ENCODE results near the gene ENO1.

ENO1 gene

GRCh38 chr1:8870616-8871538, 7.6 kb downstream of the ENO1 start:
- Mint-ChIP-seq H3K36me3 (ENCODE audit: low read depth) (peaks cover 98% of the 10 kb centered on the region), H3K9me3 (no peaks in the 10 kb centered on the region), H3K27ac (peak overlapping the region; percentile 100), H3K4me1 (ENCODE audit: low read depth) (peaks cover 90% of the 10 kb centered on the region), H3K27me3 (no peaks in the 10 kb centered on the region), H3K4me3 (peak overlapping the region; percentile 97)
- no peak for DNase-seq

- peaks cover 88% of the 10 kb centered on the region for H3K4me1 Mint-ChIP-seq (ENCODE audit: low read depth)
- H3K27ac Mint-ChIP-seq = peak overlapping the region; percentile 100
- H3K4me3 Mint-ChIP-seq = peak overlapping the region; percentile 97
- peaks cover 98% of the 10 kb centered on the region for H3K36me3 Mint-ChIP-seq (ENCODE audit: low read depth)
- H3K27me3 Mint-ChIP-seq = no peaks in the 10 kb centered on the region
- no peak for DNase-seq
- H3K9me3 Mint-ChIP-seq = no peaks in the 10 kb centered on the region
These were observed 8.4 kb downstream of the ENO1 start for GRCh38 chr1:8870103-8870502.

DNA sequence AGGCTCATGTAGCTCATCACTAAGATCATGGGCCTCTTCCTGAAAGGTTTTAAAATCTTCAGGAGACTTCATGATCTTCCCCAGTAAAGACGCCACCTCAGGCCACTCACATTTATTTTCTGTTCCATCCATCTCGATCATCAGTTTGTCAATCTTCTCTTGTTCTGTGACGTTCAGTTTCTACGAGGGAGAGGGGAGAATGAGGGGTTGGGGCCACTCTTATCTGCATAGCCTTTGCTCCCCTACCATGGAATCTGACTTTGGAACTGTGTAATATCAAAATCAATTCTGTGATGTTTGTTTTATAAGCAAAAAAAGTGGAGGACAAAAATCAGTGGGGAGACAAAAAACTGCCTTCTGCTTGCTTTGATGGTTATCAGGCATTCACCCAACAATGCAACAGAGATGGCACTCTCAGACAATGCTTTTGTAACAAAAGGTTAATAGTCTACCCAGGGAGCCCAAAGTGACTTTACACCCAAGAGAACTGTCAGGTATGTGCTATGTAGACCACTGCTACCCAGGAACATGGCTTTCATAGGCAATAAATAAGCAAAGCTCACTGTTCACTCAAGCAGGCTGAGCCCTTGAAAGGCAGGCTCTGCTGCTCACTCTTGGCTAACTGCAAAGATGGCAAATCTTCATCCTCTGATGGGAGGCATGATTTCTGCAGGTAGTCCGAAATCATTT, 10.5 kb downstream of the ENO1 start:
- peak overlapping the region; percentile 13 for H3K4me3 Mint-ChIP-seq
- peaks cover 98% of the 10 kb centered on the region for H3K36me3 Mint-ChIP-seq (ENCODE audit: low read depth)
- peak overlapping the region; percentile 89 for H3K27ac Mint-ChIP-seq
- H3K9me3 Mint-ChIP-seq = no peaks in the 10 kb centered on the region
- peaks cover 84% of the 10 kb centered on the region for H3K4me1 Mint-ChIP-seq (ENCODE audit: low read depth)
- DNase-seq = no peak
- no peaks in the 10 kb centered on the region for H3K27me3 Mint-ChIP-seq

DNA sequence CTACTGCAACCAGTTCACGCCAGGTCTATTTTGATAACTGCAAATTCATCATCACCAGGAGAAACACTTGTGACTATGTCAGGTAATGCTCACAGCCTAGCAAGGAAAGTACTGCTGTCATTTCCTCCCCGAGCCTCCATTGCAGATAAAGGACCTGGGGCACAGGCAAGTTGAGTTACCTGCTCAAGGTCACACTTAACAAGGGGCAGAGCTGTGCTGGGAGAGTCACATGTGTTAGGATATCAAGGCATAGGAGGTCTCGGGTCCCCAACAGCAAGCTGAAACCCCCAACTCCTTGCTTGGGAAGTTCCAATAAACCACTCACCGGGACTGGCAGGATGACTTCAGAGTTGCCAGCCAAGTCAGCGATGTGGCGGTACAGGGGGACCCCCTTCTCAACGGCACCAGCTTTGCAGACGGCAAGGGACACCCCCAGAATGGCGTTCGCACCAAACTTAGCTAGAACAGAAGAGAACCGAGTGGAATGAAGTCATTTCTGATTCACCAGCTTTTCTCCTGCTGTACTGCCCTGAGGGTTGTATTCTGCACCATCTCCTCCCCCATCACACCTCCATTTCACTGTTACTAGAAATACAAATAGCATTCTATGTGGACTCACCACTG, 11.6 kb downstream of the ENO1 start:
- DNase-seq = no peak
- Mint-ChIP-seq H3K4me3 (peak overlapping the region; percentile 31), H3K27ac (peak overlapping the region; percentile 89), H3K27me3 (no peaks in the 10 kb centered on the region), H3K4me1 (ENCODE audit: low read depth) (peaks cover 82% of the 10 kb centered on the region), H3K9me3 (no peaks in the 10 kb centered on the region), H3K36me3 (ENCODE audit: low read depth) (peaks cover 98% of the 10 kb centered on the region)

DNA sequence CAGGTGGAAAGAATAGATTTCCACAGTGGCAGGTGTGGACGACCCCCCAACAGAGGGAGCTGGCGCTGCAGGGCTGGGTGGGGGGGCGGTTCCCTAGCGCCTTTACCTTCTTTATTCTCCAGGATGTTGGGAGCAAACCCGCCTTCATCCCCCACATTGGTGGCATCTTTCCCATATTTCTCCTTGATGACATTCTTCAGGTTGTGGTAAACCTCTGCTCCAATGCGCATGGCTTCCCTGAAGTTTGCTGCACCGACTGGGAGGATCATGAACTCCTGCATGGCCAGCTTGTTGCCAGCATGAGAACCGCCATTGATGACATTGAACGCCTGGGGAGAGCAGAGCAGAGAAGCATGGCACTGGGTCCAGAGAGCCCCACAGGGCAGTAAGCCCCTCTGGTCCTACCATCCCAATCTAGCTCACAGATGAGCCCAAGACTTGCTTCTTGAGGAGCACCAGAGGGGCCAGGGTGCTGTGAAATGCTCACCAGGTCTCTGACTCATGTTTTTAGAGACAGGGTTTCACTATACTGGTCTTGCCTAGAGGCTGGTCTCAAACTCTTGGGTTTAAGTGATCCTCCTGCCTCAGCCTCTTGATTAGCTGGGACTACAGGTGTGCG, 12.2 kb downstream of the ENO1 start:
- Mint-ChIP-seq H3K9me3 (no peaks in the 10 kb centered on the region), H3K27ac (peak overlapping the region; percentile 89), H3K36me3 (ENCODE audit: low read depth) (peaks cover 98% of the 10 kb centered on the region), H3K4me1 (ENCODE audit: low read depth) (peaks cover 75% of the 10 kb centered on the region), H3K27me3 (no peaks in the 10 kb centered on the region), H3K4me3 (peak overlapping the region; percentile 27)
- DNase-seq = no peak

- peaks cover 98% of the 10 kb centered on the region for H3K36me3 Mint-ChIP-seq (ENCODE audit: low read depth)
- no peak for DNase-seq
- H3K9me3 Mint-ChIP-seq = no peaks in the 10 kb centered on the region
- peak overlapping the region; percentile 83 for H3K27ac Mint-ChIP-seq
- no peaks in the 10 kb centered on the region for H3K27me3 Mint-ChIP-seq
- H3K4me1 Mint-ChIP-seq (ENCODE audit: low read depth) = peaks cover 71% of the 10 kb centered on the region
- H3K4me3 Mint-ChIP-seq = no peak overlapping the region
These were observed 13.7 kb downstream of the ENO1 start for GRCh38 chr1:8864713-8865344.

DNA sequence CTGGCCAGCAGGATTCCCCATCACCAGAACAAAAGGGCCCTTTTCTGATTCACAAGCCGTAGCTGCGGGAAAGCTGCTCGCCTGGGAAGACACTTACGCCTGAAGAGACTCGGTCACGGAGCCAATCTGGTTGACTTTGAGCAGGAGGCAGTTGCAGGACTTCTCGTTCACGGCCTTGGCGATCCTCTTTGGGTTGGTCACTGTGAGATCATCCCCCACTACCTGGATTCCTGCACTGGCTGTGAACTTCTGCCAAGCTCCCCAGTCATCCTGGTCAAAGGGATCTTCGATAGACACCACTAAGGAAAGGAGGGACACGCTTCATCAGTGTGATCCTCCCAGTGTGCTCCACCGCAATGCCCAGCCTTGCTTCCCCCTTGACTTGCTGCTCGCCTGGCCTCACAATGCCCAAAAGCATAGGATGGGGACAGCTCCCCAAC, 14.7 kb downstream of the ENO1 start:
- peaks cover 98% of the 10 kb centered on the region for H3K36me3 Mint-ChIP-seq (ENCODE audit: low read depth)
- H3K27me3 Mint-ChIP-seq = no peaks in the 10 kb centered on the region
- DNase-seq = no peak
- H3K4me1 Mint-ChIP-seq (ENCODE audit: low read depth) = peaks cover 67% of the 10 kb centered on the region
- H3K27ac Mint-ChIP-seq = peak overlapping the region; percentile 83
- no peak overlapping the region for H3K4me3 Mint-ChIP-seq
- H3K9me3 Mint-ChIP-seq = no peaks in the 10 kb centered on the region

DNA sequence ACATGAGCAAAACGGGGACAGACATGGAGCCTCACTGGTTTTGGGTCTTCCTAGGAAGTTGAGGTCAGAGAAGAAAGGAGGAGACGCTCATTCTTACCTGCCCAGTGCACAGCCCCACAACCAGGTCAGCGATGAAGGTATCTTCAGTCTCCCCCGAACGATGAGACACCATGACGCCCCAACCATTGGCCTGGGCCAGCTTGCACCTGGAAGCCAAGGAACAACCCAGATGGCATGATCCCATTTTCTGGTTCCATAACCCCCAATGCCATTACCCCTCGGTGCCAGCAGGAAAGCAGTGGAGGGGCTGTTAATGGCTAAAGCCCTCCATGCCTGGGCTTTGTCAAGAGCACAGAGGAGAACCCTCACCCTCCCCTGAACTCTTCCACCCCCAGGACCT, 15.3 kb downstream of the ENO1 start:
- Mint-ChIP-seq H3K4me1 (ENCODE audit: low read depth) (peaks cover 71% of the 10 kb centered on the region), H3K36me3 (ENCODE audit: low read depth) (peaks cover 99% of the 10 kb centered on the region), H3K27me3 (no peaks in the 10 kb centered on the region), H3K27ac (peak overlapping the region; percentile 83), H3K4me3 (no peak overlapping the region), H3K9me3 (no peaks in the 10 kb centered on the region)
- DNase-seq = no peak

DNA sequence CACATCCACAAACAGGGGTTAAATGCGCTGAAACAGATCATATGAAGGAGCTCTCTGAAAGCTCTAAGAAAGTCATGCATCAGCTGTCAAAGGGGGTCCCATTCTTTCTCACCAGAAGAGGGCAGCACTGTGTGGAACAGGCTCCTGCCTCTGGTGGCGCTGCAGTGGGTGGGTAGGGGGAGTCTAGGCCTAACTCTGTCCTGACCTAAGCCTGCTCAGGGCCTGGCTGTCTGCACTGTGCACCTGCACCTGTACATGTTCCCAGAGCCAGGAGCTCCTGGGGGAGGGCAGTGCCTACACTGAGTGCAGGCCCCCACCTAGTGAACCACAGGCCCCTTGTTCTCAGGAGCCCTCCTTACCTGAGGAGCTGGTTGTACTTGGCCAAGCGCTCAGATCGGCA, 16.0 kb downstream of the ENO1 start:
- Mint-ChIP-seq H3K36me3 (ENCODE audit: low read depth) (peaks cover 99% of the 10 kb centered on the region), H3K27me3 (no peaks in the 10 kb centered on the region), H3K9me3 (no peaks in the 10 kb centered on the region), H3K4me3 (no peak overlapping the region), H3K27ac (peak overlapping the region; percentile 83), H3K4me1 (ENCODE audit: low read depth) (peaks cover 67% of the 10 kb centered on the region)
- no peak for DNase-seq

GRCh38 chr1:8860738-8861516, 17.6 kb downstream of the ENO1 start:
- DNase-seq = no peak
- Mint-ChIP-seq H3K9me3 (no peaks in the 10 kb centered on the region), H3K36me3 (ENCODE audit: low read depth) (peaks cover 95% of the 10 kb centered on the region), H3K27me3 (no peaks in the 10 kb centered on the region), H3K4me3 (no peak overlapping the region), H3K4me1 (ENCODE audit: low read depth) (peaks cover 54% of the 10 kb centered on the region), H3K27ac (peak overlapping the region; percentile 88)

- peak overlapping the region; percentile 88 for H3K27ac Mint-ChIP-seq
- H3K36me3 Mint-ChIP-seq (ENCODE audit: low read depth) = peaks cover 81% of the 10 kb centered on the region
- H3K4me1 Mint-ChIP-seq (ENCODE audit: low read depth) = peaks cover 43% of the 10 kb centered on the region
- no peaks in the 10 kb centered on the region for H3K27me3 Mint-ChIP-seq
- DNase-seq = no peak
- H3K9me3 Mint-ChIP-seq = no peaks in the 10 kb centered on the region
- no peak overlapping the region for H3K4me3 Mint-ChIP-seq
These were observed 19.4 kb downstream of the ENO1 start for GRCh38 chr1:8858888-8859706.

- Mint-ChIP-seq H3K36me3 (ENCODE audit: low read depth) (peaks cover 72% of the 10 kb centered on the region), H3K4me3 (peak overlapping the region; percentile 10), H3K9me3 (no peaks in the 10 kb centered on the region), H3K27ac (peak overlapping the region; percentile 88), H3K27me3 (no peaks in the 10 kb centered on the region), H3K4me1 (ENCODE audit: low read depth) (peaks cover 35% of the 10 kb centered on the region)
- no peak for DNase-seq
These were observed 20.3 kb downstream of the ENO1 start for GRCh38 chr1:8858112-8858668.

Measured in activated T-cell treated with anti-CD3 and anti-CD28 coated beads, Interleukin-2, amount 50 U/mL, for 24 hours (primary cell).